ENCODE measurements around the gene MAPK1IP1L. TPM values are rescaled to one million over a fixed set of nuclear protein-coding genes. Genes with fewer than 3 reads are reported as not detected.

Gene MAPK1IP1L
- total and polyA plus RNA-seq, 2 of the 13 experiments (the other 11 are each of a cell fraction or from before 2014, with no cell fraction given), result 27.8 to 68.4 TPM

DNA sequence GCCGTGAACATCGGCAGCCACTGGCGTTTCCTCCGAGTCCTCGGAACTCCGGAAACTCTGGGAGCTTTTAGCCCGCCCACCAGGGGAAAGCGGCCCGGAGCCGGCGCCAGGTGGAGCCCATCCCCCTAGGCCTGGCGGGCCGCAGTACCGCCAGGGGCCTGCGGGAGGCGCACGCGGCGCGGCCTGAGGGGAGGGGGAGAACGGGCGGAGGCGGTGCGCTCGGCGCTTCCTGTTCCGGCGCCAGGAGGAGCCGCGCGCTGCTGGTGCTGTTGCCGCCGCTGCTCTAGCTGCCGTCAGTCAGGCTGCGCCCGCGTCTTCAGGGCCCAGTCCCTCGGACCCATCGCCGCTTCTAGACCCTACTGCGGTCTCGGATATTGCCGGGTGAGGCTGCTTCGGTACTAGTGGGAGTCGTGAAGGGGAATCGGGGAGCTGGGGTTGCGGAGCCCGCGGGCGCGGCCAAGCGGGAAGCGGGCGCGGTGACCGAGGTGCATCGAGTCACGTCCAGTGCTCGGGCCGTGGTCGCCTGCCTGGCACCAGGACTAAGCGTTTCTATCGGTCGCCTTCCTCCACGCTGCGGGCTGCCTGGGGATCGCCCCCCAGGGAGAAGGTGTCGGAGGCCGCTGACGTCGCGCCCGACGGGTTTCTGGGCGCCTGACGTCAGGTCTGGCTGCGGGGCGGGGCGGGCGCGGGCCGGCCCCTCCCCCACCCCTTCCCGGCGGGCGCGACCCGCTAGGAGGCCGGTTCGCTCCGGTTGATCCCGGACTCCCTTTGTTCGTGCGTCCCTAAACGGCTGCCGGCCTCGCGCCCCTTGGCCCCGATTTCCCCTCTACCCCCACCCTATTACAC, at the start of gene MAPK1IP1L (continued):
- TF ChIP-seq REL (CRISPR knock-in tag; conservative IDR thresholded peaks at IDR 0.05) (no peak), ZNF772 (CRISPR knock-in tag; IDR thresholded peaks at IDR 0.05) (peak; percentile 89), KDM2A (CRISPR knock-in tag; IDR thresholded peaks at IDR 0.05; ENCODE audit: borderline replicate concordance, low read depth) (peak; percentile 93), SMAD1 (CRISPR knock-in tag; IDR thresholded peaks at IDR 0.05; ENCODE audit: borderline replicate concordance, low read depth) (0 out of 2 replicates have a peak, but pooled peaks have one; percentile 60), ARID3A (IDR thresholded peaks at IDR 0.05; ENCODE audit: low read depth, low read length) (peak; percentile 20; the same call in 1 of the 2 replicates), JUNB (CRISPR knock-in tag; IDR thresholded peaks at IDR 0.05; ENCODE audit: borderline replicate concordance) (no peak), ZNF274 (CRISPR knock-in tag; IDR thresholded peaks at IDR 0.05) (0 out of 2 replicates have a peak, but pooled peaks have one; percentile 46), ZNF850 (CRISPR knock-in tag; conservative IDR thresholded peaks at IDR 0.05) (0 out of 2 replicates have a peak, but pooled peaks have one; percentile 55), ZNF670 (CRISPR knock-in tag; IDR thresholded peaks at IDR 0.05; ENCODE audit: borderline replicate concordance) (peak; percentile 37; the same call in 1 of the 2 replicates), JARID2 (CRISPR knock-in tag; IDR thresholded peaks at IDR 0.05; ENCODE audit: insufficient replicate concordance) (no peak), ZIK1 (CRISPR knock-in tag; IDR thresholded peaks at IDR 0.05; ENCODE audit: borderline replicate concordance, low read depth) (peak; percentile 77; the same call in 1 of the 2 replicates), ZMAT5 (CRISPR knock-in tag; IDR thresholded peaks at IDR 0.05; ENCODE audit: borderline replicate concordance, low read depth) (no peak), ZSCAN21 (CRISPR knock-in tag; IDR thresholded peaks at IDR 0.05; ENCODE audit: borderline replicate concordance) (peak; percentile 70; the same call in 1 of the 2 replicates), ISL2 (CRISPR knock-in tag; IDR thresholded peaks at IDR 0.05) (peak; percentile 70; the same call in 1 of the 2 replicates), RFX1 (IDR thresholded peaks at IDR 0.05) (no peak), PCBP1 (IDR thresholded peaks at IDR 0.05; ENCODE audit: borderline replicate concordance, low read depth, low read length) (0 out of 2 replicates have a peak, but pooled peaks have one; percentile 25), CSRNP1 (CRISPR knock-in tag; IDR thresholded peaks at IDR 0.05) (peak; percentile 86), ZNF589 (CRISPR knock-in tag; conservative IDR thresholded peaks at IDR 0.05) (no peak), SRSF9 (IDR thresholded peaks at IDR 0.05; ENCODE audit: borderline replicate concordance, insufficient read depth, low read depth, low read length, poor library complexity, severe bottlenecking) (no peak), ZSCAN22 (CRISPR knock-in tag; IDR thresholded peaks at IDR 0.05) (peak; percentile 22; the same call in 1 of the 2 replicates)
- TF ChIP-seq, protein P1, sequence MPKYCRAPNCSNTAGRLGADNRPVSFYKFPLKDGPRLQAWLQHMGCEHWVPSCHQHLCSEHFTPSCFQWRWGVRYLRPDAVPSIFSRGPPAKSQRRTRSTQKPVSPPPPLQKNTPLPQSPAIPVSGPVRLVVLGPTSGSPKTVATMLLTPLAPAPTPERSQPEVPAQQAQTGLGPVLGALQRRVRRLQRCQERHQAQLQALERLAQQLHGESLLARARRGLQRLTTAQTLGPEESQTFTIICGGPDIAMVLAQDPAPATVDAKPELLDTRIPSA (CRISPR knock-in tag; IDR thresholded peaks at IDR 0.05; ENCODE audit: borderline replicate concordance), result peak; percentile 95; the same call in 1 of the 2 replicates
- TF ChIP-seq, protein P2, sequence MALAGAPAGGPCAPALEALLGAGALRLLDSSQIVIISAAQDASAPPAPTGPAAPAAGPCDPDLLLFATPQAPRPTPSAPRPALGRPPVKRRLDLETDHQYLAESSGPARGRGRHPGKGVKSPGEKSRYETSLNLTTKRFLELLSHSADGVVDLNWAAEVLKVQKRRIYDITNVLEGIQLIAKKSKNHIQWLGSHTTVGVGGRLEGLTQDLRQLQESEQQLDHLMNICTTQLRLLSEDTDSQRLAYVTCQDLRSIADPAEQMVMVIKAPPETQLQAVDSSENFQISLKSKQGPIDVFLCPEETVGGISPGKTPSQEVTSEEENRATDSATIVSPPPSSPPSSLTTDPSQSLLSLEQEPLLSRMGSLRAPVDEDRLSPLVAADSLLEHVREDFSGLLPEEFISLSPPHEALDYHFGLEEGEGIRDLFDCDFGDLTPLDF (CRISPR knock-in tag; IDR thresholded peaks at IDR 0.05), result peak; percentile 77

Data from HepG2 (cell line).